ENCODE measurements around the gene SMOC2.

- TF ChIP-seq, protein P1, sequence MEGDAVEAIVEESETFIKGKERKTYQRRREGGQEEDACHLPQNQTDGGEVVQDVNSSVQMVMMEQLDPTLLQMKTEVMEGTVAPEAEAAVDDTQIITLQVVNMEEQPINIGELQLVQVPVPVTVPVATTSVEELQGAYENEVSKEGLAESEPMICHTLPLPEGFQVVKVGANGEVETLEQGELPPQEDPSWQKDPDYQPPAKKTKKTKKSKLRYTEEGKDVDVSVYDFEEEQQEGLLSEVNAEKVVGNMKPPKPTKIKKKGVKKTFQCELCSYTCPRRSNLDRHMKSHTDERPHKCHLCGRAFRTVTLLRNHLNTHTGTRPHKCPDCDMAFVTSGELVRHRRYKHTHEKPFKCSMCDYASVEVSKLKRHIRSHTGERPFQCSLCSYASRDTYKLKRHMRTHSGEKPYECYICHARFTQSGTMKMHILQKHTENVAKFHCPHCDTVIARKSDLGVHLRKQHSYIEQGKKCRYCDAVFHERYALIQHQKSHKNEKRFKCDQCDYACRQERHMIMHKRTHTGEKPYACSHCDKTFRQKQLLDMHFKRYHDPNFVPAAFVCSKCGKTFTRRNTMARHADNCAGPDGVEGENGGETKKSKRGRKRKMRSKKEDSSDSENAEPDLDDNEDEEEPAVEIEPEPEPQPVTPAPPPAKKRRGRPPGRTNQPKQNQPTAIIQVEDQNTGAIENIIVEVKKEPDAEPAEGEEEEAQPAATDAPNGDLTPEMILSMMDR (IDR thresholded peaks at IDR 0.05) = no peak
- no peak for TF ChIP-seq POLR2A (IDR thresholded peaks at IDR 0.05)
Measured at GRCh38 chr6:168448243-168448855, 7.4 kb downstream of the SMOC2 start.
